EL (cell line): ENCODE data around the gene NCKAP5.
"Not testable (repeated sequence)": the region's sequence is repeated elsewhere in the genome, so short reads cannot be mapped to it uniquely, and the experiment has no call there.

Experiments
- DNase-seq: peaks from one replicate; pipeline ENCODE4 v3.0.0-alpha.2; 2016

Gene NCKAP5

DNA sequence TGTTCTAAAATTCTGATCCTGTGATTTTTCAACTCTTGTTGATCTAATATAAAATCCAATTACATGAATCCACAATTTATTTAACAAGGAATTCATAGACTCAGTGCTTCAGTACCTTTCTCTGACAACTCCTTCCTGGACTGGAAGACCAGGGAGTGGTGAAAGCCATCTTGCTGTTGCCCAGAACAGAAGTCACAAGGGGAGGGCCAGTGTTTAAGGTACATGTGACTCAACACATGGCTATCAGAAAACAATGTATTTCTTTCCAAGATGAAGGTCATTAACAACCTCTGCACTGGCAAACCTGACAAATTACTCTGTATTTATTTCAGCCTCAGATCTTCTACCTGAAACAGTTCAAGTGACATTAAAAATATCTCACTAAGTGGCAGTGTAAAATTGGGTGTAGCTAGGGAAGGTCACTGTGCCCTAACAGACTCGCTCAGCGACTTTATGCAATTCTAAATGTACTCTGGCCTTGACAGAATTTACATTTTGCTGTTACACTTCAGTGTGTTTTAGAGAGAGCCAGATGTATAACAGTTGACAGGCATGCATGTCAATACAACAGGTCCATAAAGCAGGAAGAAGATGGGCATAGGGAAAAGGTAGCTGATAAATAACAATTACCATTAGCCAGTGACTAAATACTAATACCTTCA, 75.4 kb downstream of the NCKAP5 start:
- no peak for DNase-seq

DNA sequence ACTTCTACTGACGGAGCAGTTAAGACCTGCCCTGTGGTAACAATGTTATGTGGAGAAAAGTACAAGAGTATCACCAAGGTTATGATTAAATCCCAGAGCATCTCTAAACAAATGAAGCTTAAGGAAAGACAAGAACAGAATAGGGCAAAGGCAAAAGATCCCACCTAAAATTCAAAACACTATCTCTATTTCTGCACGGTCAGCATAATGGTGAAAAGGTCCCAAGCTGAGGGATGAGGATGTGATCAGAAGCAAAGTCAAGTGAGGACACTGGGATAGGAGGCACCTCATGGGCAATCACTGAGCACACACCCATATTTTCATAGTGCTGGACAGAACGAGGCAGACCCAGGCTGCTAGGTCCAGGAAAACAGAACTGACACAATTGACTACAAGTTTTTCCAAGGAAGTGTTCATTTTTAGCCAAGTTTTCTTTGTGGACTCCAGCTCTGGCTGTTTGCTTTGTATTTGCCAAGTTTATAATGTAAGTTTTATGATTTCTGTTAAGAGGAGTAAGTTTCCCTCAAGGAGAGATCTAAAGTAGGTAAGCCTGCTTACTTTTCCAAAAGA, 77.8 kb downstream of the NCKAP5 start:
- no peak for DNase-seq

DNA sequence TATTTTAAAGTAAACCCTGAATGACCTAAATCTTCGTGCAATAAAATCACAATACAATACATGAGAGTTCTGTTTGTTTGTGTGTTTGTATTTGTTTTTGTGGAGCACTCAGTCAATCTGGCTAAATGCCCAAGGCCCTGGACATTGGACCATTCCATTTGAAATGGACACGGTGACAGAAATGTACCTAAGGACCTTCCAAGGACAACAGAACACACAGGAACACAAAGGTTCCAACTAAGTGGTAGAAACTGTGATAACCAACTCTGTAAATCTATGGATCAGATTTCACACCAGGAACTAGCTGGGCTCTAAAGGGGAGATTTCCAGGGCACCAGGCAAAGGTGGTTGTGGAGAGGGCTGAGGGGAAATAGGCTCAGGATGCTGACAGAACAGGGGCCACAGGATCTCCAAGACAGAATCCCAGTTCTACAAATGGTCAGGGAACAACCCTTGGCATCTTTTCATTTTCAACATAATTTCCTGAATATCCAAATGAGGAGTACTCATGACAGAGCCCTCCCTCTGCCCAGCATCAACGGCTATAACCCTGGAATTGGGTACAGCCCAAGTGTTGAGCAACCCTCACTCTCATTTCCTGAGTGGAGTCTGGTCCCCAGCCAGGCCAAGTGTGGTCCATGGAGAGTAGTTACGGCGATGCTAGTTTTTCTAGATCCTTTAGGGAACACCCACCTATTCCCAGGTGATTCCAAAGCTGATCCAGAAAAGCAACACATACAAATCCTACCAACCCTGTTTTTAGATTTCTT, 78.4 kb downstream of the NCKAP5 start:
- DNase-seq: peak; percentile 28

DNA sequence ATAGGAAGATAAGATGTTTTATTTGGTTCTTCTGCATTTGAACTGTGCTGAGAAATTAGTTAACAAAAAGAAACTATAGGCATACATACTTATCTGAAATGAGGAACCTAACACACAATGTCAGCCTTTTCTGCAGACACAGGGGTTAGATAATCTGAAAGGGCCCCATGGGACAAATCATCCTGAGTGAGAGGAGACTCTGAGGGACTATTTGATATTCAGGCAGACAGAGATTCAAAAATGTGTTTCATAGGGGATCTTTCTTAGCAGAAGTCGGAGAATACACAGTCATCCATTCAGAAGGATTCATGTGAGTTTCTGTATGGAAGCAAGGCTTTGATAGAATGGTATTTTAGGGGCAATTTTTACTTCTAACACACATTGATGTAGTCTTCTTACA, 79.1 kb downstream of the NCKAP5 start:
- no peak for DNase-seq

DNA sequence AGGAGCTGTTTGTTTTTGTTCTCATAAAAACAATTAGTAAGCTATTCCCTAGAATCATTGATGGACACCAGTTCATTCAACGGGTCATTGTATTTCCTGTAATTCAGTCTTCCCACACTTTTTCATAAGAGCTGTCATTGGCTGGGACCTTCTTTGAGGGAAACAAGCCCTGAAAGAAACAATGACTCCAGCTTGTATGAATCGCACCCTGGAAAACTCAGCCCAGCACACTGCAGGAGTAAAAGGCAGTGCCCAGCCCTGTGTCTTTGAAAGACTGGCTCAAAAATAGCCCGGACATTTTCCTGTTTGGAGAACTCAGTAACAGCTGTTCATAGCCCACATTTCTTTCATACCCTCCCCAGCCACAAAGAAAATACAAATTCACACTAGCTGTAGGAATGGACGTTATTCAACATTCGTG, 81.5 kb downstream of the NCKAP5 start:
- DNase-seq: no peak

DNA sequence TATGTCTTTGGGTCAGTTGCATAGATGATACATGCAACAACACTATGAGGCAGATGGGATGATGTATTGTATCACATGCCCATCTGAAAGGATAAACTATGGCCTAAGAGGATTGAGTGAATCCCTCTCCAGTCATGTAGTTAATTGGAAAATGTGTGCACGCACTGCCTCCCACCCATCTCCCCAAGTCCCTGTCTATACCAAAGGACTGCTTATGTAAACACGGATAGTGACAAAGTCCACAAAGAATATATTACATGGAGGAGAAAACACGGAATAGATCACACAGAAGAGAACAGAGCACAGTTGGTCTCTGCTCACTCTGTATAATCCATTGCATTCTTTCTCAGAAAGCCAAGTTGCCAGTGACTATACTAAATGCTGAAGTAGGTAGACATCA, 82.4 kb downstream of the NCKAP5 start:
- DNase-seq: no peak

DNA sequence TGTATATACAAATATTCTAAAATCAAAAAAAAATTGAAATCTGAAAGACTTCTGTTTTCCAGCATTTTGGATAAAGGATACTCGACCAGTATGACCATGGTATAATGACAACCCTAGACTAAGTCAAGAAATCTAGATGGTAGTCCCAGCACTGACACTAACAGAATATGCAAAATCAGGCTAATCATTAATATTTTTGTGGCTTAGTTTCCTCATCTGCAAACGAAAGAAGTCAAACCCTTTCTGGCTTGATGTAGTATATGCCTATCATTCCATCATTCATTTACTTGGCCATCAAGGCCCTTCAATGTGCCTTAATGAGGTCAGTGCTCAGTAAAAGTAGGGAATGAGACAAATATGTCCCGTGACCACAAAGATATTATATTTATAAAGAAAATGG, 83.5 kb downstream of the NCKAP5 start:
- DNase-seq: no peak

DNA sequence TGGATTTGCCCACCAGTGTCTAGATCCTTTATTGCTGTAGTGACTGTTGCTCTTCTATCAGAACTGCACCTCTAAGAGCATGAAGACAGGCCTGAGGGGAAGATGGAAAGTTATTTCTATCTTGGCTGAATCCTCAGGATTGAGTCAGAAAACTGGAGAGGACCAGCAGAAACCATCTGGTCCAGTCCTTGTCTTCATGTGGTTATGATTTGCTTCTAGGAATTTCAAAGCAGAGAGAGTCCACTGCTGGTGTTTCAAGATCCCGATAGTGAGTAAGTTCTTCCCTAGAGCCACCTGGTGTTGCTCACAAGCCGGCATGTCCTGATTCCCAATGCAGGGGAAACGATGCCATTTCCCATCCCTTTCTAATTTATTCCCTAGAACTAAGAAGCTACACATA, 84.2 kb downstream of the NCKAP5 start:
- peak; percentile 57 for DNase-seq

DNA sequence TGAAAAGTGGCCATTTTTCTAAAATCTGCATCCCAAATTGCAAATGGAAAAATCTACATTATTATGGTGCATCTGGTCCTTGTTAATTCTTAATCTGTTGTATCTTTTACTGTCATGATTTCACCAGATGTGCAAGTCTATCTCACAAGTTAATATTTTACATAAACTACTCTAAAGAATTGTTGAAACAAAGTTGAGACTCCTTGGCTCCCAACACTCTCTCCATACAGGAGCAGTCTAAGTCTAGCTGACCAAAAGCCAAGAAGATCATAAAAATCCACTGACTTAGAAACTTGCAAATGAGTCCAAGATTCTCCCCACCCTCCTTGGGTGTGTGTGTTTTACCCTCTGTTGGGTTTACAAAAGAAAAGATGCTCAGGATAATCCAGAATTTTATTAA, 85.1 kb downstream of the NCKAP5 start:
- no peak for DNase-seq

DNA sequence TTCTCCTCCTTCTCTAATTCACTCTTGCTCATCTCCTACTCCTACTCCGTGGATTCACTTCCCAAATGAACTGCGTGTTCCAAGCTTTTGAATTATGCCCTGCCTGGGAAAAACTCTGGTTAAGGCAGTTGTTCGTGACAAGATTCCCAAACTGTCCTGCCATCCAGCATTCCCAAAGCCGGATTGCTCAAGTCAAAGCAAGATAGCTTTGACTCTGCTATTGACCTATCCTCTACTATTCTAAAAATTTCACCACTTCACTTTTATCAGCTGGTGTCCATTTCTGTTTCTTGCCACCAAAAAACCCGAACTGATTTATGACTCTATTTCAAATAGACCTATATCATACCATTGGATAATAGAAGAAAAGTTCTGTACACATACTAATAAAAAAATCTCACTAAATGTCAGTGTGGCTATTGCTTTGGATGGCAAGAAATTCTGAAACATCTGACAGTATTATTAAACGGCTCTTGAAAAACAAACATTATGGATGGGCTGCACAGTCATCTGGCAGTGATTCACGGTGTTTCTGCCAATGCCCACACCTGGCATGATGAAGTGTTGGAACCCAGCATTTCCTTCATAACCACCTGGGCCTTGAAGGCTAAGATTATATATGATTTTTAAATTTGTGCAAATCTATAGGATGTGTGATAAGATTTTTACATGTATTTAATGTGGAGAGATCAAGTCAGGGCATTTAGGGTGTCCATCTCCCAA, 87.4 kb downstream of the NCKAP5 start:
- no peak for DNase-seq

DNA sequence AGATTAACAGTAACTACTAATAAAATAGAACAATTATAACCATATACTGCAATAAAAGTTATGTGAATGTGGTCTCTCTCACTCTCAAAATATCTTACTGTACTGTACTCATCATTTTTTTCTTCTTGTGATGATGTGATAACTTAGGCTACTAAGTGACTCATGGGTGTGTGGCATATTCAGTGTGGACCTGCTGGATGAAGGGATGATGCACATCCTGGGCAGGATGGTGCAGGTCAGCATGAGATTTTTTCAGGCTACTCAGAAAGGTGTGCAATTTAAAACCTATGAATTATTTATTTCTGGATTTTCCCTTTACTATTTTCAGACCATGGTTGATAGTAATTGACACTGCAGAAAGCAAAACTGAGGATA, 90.7 kb downstream of the NCKAP5 start:
- DNase-seq: peak; percentile 55

DNA sequence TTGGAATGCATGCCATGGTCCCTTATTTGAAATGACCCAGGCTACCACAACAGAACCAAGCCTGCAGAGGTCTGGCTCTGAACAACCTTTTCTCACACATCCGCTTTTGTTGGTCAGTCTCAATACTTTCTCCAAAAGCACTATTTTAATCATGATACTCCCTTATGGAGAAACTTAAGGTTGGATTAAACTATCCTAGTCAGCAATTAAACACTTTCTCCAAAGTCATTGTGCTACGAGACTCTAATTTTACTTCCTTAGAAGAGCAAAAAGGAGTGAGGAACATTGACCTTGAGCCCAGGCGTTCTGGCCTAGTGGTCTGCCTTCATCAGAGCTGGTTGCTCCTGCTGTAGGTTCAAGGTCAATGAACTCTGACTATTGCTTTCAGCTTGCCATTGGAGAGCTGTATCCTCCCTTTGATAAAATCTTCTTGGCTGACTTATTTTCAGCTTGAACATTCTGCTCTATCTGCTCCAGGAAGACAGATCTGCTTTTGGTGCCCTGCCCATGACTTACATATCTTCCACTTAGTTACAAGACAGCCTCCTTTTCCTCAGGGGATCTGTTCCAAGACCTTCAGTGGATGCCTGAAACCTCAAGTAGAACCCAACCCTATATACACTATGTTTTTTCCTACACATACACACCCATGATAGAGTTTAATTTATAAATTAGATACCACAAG, 91.2 kb downstream of the NCKAP5 start:
- DNase-seq: peak; percentile 10

DNA sequence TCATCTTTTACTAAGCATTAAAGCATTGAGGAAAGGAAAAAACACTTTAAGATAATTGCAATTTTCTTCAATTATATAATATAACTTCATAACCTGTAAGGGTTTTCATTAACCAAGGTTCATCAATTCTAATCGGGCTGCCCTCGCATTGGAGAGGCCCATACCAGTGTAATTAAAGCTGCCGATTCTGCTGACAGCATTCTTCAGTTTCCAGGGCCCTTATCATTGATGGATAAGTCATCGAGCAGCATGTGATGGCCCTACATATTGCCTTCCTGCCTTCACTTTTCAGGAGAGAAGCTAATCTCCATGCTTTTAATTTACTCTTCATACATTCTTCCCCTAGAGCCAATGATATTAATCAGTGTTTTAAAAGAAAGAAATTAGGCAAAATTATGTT, 92.0 kb downstream of the NCKAP5 start:
- DNase-seq: no peak

DNA sequence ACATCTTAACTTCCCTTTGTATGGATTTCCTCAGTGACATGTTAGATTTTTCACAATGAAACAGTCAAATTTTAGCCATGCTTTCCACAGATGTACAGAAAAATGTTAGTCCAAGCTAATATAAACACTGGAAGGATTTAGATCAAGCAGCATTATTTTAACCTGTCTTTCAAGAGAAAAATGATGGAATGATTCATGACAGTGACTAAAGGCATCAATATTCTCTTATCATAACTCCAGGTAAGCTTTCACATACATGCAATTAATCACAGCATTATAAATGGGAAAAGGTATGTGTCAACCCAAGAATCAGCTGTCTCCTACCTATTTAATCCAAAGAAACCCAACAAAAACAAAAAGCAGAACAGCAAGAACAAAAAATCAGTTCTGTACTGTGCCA, 92.7 kb downstream of the NCKAP5 start:
- DNase-seq: no peak

DNA sequence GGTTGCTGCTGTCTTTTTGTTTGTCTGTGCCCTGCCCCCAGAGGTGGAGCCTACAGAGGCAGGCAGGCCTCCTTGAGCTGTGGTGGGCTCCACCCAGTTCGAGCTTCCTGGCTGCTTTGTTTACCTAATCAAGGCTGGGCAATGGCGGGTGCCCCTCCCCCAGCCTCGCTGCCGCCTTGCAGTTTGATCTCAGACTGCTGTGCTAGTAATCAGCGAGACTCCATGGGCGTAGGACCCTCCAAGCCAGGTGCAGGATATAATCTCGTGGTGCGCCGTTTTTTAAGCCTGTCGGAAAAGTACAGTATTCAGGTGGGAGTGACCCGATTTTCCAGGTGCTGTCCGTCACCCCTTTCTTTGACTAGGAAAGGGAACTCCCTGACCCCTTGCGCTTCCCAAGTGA, 97.8 kb downstream of the NCKAP5 start:
- DNase-seq: not testable (repeated sequence)

DNA sequence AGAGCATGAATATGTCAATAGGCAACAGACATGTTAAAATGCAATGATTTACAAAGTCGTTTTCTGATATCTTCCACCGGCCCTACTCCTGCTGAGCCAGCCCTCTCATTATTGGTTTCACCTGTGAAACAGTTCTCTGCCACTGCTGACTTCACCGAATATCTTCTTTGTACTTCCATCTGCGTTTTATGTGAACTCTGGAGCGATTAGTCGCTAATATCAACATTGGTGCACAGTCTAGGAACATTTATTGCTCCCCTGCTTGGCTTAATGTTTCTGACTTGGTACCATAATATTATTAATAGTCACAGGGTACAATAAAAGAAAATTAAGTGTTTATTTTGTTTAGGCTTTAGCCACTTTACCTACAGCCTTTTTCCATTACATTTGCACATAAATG, 105.5 kb downstream of the NCKAP5 start:
- DNase-seq: no peak

DNA sequence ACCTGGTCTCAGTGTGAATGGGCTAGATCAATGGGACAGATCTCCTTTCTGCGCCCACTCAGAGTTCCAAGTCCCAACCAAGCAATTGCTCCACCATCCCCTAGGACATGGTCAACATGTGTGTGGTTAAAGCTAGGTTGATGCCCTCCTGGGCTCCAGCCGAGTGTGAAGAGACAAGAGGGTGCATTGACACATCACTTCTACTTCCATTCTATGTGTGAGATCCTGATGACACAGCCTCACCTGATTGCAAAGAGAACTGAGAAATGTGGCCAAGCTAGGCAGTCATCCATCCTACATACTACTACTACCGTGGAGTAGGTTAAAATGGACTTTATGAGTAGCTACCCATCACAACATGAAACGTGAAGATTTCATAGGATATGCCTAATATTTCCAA, 106.8 kb downstream of the NCKAP5 start:
- DNase-seq: no peak

DNA sequence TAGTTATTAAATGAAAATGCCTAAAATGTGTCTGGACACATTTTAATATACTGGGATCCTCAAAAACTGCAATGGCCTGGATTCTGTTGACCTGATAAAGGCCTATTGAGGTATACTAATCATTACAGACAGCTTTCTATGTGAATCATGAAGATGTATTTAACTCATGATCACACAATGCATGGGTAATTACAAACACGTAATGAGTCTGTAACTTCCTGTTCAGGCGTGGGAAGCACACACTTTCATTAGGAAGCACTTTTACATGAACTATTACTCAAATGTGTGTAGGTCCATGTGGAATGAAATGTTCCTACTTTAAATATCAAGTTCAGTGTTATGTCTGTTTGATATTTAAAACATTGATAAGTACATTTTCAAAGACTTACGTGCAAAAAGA, 108.7 kb downstream of the NCKAP5 start:
- no peak for DNase-seq

DNA sequence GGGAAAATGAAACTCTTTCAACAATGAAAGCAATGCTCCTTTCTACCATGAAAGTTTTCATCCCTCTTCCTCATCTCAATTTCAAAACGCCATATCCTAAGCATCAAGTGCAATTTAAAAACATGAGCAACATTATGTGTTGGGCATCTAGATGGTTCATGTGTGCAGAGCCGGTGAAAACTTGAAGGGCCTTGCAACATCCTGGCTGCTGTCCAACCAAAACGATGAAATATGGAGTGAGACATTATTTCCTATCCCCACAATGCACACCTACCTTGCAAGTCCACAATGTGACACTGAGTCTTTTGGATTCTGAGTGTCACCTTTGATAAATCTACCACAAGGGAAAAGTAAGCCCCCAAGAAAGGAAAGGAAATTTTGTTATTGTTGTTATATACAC, 110.0 kb downstream of the NCKAP5 start:
- DNase-seq: peak; percentile 28

DNA sequence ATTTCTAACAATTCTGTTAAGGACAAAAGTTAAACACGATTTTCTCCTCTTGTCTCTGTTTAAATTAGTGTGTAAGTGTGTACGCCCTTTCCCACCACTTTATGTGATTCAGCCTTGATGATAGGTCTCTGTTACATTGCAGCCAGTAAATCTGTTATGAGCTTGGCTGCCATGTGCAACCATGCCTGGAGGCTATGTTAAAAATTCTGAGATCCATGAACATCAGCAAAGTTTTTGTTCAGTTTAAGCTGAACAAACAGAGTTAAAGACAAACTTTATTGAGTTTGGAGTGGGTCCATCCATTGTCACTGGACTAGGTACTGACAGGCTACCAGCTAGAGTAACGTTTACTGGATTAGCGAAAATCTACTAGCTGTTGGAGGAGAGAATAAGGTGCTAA, 110.4 kb downstream of the NCKAP5 start:
- DNase-seq: peak; percentile 6

DNA sequence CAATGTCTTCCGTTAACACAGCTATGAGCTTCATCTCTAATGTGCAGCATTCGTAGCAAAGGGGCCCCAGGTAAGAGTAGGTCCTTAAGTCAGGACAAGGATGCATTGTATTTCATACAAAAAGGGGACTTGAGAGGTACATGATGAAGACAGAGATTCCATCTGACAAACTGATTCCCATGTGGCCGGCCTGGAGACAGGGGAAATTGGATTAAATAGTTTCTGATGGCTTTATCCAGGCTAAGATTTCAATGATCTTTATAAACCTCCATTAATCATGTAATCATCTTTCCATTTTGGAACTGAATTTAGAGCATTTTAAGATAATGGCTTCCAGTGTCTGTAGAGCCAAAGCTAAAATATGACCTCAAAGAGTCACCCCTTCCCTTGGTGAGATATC, 111.3 kb downstream of the NCKAP5 start:
- no peak for DNase-seq

DNA sequence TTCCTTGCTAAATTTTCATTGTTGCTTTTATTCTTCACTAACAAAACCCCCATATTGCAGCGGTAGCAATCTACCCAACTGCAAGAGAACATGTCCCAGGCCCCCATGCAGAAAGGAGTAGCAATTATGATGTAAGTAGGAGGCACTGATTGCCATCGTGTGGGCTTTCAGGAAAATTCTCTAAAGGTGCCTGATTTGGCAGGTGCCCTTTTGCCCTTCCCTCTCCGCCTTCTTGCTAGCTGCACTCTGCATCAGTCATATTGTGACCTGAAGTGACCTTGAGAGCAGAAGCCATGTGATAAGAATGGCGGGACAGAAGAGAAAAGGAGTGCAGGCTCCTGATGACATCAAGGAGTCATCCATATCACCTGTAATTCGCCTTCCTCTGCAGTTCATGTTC, 112.1 kb downstream of the NCKAP5 start:
- DNase-seq: no peak

DNA sequence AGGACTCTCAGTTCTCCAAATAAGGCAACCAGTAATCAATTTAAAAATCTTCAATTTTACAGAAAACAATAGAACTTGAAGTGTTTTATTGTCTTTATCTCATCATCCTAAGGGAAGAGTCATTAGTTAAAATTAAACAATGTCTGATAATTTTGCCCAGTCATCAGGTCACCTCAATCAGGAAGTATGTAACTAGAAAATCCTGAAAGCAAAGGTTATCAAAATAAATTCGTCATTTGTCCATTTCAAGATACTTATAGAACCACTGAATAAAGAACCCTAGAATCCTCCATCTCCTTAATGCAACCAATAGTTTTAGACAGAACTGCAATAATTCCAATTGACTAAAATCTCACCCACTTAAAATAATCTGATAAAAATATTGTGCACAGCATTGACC, 115.2 kb downstream of the NCKAP5 start:
- DNase-seq: no peak
